Stimulated activated effector memory CD8-positive, alpha-beta T cell treated with anti-CD3 and anti-CD28 coated beads, Interleukin-12 subunit alpha, Interleukin-12 subunit beta, amount 100 ng/mL, for 72 hours (primary cell): ENCODE measurements around the gene TNIK.
"Not testable (repeated sequence)": the region's sequence is repeated elsewhere in the genome, so short reads cannot be mapped to it uniquely, and the experiment has no call there.

Experiments
- ATAC-seq: fragments of 150-1000 bp; cut with Tn5 transposase; 2 replicates; pipeline ENCODE4 v1.10.0; 2021
- DNase-seq, 2 donors: peaks; one replicate each; pipeline ENCODE4 v3.0.0; 2021 to 2022; ENCODE audit warnings: low spot score in 2 of 2
- H3K27ac Mint-ChIP-seq: one replicate; pipeline ENCODE4 v1.8.0; 2022; ENCODE audit warnings: mild to moderate bottlenecking, mixed read lengths
- H3K36me3 Mint-ChIP-seq: one replicate; pipeline ENCODE4 v1.8.0; 2022; ENCODE audit warnings: mild to moderate bottlenecking, mixed read lengths
- H3K4me1 Mint-ChIP-seq: one replicate; pipeline ENCODE4 v1.8.0; 2022; ENCODE audit warnings: mixed read lengths
- H3K4me3 Mint-ChIP-seq: one replicate; pipeline ENCODE4 v1.8.0; 2022; ENCODE audit warnings: mild to moderate bottlenecking, mixed read lengths
- H3K9me3 Mint-ChIP-seq: one replicate; pipeline ENCODE4 v1.8.0; 2022; ENCODE audit warnings: mixed read lengths

TNIK gene

DNA sequence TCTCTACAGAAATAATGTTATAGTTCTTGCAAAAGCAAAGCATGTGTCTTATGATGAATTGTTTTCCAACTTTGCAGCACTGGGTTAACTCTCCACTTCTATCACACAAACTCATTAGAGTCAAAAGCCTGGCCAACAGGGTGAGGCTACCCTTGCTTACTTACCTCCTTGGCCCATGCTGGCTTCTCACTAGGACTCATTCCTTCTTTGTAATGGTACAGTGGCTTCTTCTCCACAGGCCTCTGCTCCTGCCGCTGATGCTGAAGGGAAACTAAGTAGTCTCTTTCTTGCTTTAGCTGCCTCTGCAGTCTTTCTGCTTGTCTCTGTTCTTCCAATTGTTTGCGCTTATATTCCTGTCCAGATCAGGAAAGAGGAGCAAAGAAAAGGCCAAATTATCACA, 322.2 kb downstream of the TNIK start:
- no peak for ATAC-seq
- DNase-seq = no peak
- H3K4me3 Mint-ChIP-seq = no peak overlapping the region
- peaks cover 71% of the 10 kb centered on the region for H3K36me3 Mint-ChIP-seq
- no peaks in the 10 kb centered on the region for H3K9me3 Mint-ChIP-seq
- H3K27ac Mint-ChIP-seq = no peak overlapping the region
- no peaks in the 10 kb centered on the region for H3K4me1 Mint-ChIP-seq

DNA sequence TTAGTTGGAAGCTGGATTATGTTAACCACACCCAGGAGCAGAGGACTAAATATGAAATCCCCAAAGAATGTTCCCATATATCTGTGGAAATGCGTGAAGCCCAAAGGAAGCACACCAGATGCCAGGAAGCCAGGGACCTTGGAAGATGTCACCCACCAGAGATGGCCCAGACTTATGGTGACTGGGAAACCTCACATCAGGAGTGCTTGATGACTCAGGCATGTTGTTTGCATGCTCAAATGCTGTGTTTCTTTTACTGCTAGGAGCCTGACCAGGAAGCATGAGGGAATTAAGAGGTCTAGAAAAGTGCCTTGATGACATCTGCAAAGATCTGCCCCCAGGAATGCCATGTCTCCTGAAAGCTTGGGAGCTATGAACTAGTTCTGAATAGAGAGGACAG, 324.7 kb downstream of the TNIK start:
- no peak for DNase-seq
- Mint-ChIP-seq H3K4me3 (no peak overlapping the region), H3K36me3 (peaks cover 63% of the 10 kb centered on the region), H3K4me1 (no peaks in the 10 kb centered on the region), H3K27ac (peak overlapping the region; percentile 35), H3K9me3 (no peaks in the 10 kb centered on the region)
- ATAC-seq = no peak

DNA sequence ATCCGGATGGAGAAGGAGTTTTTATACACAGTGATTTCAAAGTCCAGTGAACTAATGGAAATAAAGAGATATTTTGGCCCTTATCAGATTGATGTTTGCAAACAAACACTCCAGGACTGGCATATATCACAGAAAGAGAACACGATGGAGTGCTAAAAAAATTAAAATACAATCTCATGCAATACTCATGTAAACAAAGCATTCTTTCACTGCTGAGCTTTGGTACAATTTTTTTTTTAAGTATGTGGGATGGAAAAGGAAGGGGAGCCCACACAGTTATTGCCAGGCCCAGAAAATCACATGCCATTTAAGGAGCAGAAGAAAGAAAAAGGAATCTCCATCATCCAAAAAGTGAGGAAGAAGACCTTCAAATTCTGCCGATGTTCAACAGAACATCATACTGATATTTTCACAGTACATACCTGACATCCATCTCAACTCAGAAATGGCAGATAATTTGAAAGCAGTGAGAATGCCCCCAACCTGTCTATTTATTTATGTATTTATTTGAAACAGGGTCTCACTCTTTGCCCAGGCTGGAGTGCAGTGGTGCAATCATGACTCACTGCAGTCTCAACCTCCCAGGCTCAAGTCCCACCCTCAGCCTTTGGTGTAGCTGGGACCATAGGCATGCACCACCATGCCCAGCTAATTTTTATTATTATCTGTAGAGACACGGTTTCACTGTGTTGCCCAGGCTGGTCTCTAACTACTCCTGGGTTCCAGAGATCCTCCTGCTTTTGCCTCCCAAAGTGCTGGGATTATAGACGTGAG, 326.2 kb downstream of the TNIK start:
- no peak overlapping the region for H3K27ac Mint-ChIP-seq
- ATAC-seq = no peak
- peaks cover 55% of the 10 kb centered on the region for H3K36me3 Mint-ChIP-seq
- no peaks in the 10 kb centered on the region for H3K9me3 Mint-ChIP-seq
- H3K4me1 Mint-ChIP-seq = no peaks in the 10 kb centered on the region
- H3K4me3 Mint-ChIP-seq = no peak overlapping the region
- no peak for DNase-seq

DNA sequence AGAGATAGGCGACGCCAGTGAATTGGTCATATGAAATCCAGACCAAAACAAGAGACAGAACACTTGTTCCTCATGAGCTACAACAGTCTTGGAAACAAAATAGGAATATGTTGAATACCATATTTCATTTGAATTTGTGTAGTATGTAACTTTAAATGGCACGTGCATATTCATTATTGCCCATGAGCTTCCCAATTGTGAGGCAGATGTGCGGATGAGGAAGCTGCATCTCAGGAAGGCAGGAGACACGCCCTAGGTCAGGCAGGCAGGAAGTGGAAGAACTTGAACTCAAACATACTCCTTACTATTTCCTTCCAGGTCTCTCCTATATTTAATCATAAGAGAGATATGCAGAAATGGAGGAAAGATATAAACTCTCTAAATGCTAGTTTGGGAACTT, 326.9 kb downstream of the TNIK start:
- H3K27ac Mint-ChIP-seq = no peak overlapping the region
- DNase-seq (no peak), ATAC-seq (no peak)
- no peaks in the 10 kb centered on the region for H3K4me1 Mint-ChIP-seq
- no peaks in the 10 kb centered on the region for H3K9me3 Mint-ChIP-seq
- H3K4me3 Mint-ChIP-seq = no peak overlapping the region
- peaks cover 54% of the 10 kb centered on the region for H3K36me3 Mint-ChIP-seq

DNA sequence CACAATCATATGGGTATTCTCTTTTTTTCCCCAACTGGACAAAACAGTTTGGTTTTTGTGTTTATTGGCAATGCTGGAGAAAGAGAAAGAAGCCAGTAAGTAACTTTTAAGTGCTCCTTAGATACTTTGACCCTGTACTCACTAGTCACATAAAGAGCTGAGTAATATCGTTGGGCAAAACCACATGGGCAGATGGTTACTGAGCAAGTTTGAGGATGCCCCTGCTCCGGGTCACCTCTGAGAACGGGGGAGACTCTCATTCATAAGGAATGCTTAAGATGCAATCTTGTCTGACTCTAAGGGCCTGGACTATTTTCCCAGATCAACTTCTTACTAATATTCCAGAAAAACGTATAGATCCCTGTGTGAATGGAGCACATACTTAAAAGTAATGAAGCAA, 327.3 kb downstream of the TNIK start:
- no peak overlapping the region for H3K4me3 Mint-ChIP-seq
- no peaks in the 10 kb centered on the region for H3K4me1 Mint-ChIP-seq
- no peaks in the 10 kb centered on the region for H3K9me3 Mint-ChIP-seq
- ATAC-seq (no peak), DNase-seq (no peak)
- no peak overlapping the region for H3K27ac Mint-ChIP-seq
- H3K36me3 Mint-ChIP-seq = peaks cover 51% of the 10 kb centered on the region

DNA sequence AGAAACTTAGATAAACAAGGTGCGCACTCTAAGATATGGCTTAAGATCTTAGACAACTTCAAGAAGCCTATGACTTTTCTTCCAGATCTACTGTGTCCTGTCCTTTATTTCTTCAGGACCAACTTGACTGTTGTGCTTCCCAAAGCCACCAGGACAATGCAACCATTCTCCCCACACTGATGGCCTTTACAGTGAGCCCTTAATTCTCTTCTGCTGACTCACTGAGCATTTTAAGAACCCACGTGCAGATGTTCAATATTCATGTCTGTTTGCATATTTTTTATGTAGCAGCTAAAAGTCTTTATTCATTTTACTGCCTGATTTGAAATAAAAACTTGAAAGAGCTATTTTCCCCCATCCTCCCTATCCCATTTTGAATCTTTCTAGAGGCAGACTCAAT, 330.4 kb downstream of the TNIK start:
- no peaks in the 10 kb centered on the region for H3K9me3 Mint-ChIP-seq
- no peak for DNase-seq
- H3K27ac Mint-ChIP-seq = no peak overlapping the region
- no peaks in the 10 kb centered on the region for H3K4me1 Mint-ChIP-seq
- no peak overlapping the region for H3K4me3 Mint-ChIP-seq
- no peak for ATAC-seq
- peaks cover 54% of the 10 kb centered on the region for H3K36me3 Mint-ChIP-seq

DNA sequence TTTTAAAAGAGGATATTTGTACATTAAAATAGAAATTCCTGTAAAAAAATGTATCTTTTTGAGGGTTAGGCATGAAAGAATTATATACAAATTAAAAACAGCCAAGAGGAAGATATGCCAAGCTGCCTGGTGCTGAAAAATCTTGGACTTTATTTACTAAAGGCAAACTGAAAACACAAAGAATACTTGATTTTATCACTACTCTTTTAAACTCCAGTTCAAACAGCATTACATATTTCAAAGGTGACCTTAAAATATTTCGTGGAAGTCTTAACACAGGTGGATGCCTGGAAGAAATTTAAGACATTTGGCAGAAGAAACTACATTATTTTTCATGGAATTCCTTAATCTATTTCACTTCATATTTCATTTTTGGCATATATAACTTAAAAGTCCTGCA, 332.6 kb downstream of the TNIK start:
- Mint-ChIP-seq H3K36me3 (peaks cover 63% of the 10 kb centered on the region), H3K27ac (no peak overlapping the region), H3K9me3 (no peaks in the 10 kb centered on the region), H3K4me3 (no peak overlapping the region), H3K4me1 (no peaks in the 10 kb centered on the region)
- DNase-seq (no peak), ATAC-seq (no peak)

DNA sequence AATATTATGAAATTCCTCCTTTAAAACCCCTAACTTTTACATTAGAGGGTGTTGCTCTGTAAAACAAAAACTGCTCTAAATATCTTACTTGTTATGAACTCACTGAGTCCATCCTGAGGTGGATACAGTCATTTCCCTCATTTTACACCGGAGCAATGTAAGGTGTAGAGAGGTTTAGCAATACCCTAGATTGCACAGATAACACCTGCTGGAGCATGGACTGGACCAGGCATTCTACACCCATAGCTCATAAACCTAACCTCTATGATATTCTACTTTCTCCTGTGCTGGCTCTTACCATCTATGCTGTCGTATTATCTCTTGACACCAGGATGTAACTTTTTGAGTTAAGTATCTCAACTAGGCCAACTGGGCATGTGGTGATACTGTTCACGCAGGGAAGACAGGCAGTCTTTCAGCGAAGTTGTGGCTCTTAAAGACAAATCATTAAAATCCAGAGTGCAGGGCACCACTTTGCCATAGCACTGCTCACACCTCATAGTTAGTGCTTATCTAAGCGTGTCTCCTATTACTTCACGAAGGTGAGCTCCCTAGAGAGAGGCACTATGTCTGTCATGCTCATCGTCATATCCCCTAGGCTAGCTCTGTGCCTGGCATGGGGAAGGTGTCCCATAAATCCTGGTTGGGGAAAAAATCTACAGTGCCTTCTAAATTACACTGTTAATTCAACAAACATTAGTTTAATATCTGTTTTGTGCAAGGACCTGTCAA, 333.6 kb downstream of the TNIK start:
- Mint-ChIP-seq H3K9me3 (no peaks in the 10 kb centered on the region), H3K27ac (no peak overlapping the region), H3K36me3 (peaks cover 70% of the 10 kb centered on the region), H3K4me3 (no peak overlapping the region), H3K4me1 (no peaks in the 10 kb centered on the region)
- ATAC-seq (no peak), DNase-seq (no peak)

DNA sequence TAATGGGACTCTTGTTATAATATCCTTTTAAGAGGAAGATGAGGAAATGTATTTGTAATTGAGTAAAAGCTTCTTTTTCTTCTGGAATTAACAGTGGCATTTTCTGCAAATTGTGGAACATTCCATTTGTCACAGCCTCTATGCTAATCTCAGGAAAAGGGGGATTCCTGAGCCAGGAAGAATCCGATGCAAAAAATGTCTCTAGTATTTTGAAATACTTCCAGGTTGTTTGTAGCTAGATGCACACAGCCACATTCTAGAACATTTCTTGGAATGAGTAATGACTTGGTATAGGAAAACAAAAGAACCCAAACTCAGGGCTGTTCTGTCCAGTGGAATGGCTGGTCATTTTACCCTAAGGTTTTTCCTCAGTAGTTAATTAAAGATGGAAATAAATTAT, 335.2 kb downstream of the TNIK start:
- Mint-ChIP-seq H3K27ac (no peak overlapping the region), H3K36me3 (peaks cover 64% of the 10 kb centered on the region), H3K4me1 (no peaks in the 10 kb centered on the region), H3K9me3 (no peaks in the 10 kb centered on the region), H3K4me3 (no peak overlapping the region)
- no peak for DNase-seq
- no peak for ATAC-seq

DNA sequence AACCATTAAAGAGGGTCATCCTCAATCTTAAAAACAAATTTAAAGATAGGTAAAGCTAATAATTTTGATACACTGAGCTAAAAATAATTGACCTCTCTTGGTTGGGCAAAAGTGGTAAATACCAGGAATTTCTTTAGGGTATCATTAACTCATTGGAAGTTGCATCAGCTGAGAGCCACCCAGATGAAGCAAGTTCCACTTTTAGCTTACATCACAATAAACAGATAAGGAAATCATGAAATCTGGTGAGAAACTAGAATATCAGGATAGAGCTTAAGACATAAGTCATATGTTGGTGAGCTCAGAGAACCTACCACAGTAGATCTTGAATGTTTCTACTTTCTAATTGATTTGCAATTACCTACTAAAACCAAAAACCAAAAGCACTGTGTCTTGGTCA, 336.3 kb downstream of the TNIK start:
- Mint-ChIP-seq H3K9me3 (peaks cover 2% of the 10 kb centered on the region), H3K36me3 (peaks cover 68% of the 10 kb centered on the region), H3K4me3 (no peak overlapping the region), H3K27ac (peak overlapping the region; percentile 35), H3K4me1 (no peaks in the 10 kb centered on the region)
- DNase-seq (no peak), ATAC-seq (no peak)

DNA sequence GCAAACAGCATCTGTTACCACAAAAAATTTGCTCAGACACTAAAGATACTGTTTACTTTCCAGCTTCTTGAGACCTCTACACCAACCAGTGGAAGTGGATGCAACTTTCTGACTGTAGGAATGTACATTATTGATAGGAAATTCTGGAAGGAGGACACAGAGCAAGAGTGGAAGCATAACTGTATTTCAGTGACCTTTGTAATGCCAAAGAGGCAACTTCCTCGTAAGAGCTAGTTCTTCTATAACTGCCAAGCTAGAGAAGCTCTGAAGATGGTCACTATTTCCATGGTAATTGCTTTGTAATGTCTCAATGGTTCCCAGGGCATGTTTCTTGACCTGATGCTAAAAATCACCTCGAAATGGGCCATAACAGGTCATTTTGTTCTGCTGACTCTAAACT, 337.3 kb downstream of the TNIK start:
- no peak for DNase-seq
- no peak overlapping the region for H3K27ac Mint-ChIP-seq

DNA sequence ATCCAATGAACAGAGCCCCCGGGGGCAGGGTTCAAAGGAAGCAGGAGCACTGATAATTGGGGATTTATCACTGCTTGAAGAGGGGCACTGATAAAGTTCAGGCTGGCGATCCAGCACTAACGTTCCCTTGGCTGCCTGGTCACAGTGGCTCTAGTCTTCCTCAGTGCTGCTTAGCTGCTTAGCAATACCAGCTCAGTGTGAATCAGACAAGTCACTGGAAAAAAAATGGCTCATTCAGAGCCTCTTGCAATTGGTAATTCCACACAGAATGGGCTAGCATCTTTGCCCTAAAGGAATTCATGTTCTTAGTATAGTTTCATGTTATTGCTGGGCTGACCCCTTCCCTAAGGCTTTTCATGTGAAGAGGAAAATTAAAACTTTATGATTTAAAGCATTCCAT, 338.0 kb downstream of the TNIK start:
- DNase-seq (no peak), ATAC-seq (no peak)
- peaks cover 66% of the 10 kb centered on the region for H3K36me3 Mint-ChIP-seq
- peaks cover 2% of the 10 kb centered on the region for H3K9me3 Mint-ChIP-seq
- H3K27ac Mint-ChIP-seq = no peak overlapping the region
- H3K4me1 Mint-ChIP-seq = no peaks in the 10 kb centered on the region
- no peak overlapping the region for H3K4me3 Mint-ChIP-seq

More for the DNA sequence above, 337.3 kb downstream of the TNIK start:
- Mint-ChIP-seq H3K4me1 (no peaks in the 10 kb centered on the region), H3K4me3 (no peak overlapping the region), H3K36me3 (peaks cover 61% of the 10 kb centered on the region), H3K9me3 (peaks cover 2% of the 10 kb centered on the region)
- no peak for ATAC-seq

DNA sequence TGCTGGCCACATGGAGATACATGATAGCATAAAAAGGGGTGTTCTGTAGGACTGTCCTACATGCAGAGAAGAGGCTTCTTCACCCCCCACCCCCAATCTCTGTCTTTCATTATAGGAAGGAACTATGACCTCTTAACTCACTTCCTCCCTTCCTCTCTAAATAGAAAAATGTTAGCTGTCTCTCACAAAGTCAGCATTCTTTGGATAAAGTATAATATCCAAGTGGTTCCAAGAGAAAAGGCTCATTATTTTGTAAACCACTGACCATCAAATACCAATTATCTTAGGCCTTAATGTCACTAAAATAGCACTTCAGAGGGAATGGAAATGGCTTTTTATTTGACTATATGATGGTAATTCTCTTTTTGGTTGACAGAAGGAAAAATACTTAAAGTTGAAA, 338.4 kb downstream of the TNIK start:
- Mint-ChIP-seq H3K4me3 (no peak overlapping the region), H3K27ac (no peak overlapping the region), H3K36me3 (peaks cover 64% of the 10 kb centered on the region), H3K9me3 (peaks cover 2% of the 10 kb centered on the region), H3K4me1 (peaks cover 4% of the 10 kb centered on the region)
- ATAC-seq (no peak), DNase-seq (no peak)

DNA sequence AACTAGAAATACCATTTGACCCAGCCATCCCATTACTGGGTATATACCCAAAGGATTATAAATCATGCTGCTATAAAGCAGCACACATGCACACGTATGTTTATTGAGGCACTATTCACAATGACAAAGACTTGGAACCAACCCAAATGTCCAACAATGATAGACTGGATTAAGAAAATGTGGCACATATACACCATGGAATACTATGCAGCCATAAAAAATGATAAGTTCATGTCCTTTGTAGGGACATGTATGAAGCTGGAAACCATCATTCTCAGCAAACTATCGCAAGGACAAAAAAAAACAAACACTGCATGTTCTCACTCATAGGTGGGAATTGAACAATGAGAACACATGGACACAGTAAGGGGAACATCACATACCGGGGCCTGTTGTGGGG, 340.8 kb downstream of the TNIK start:
- DNase-seq, ATAC-seq, H3K4me3 Mint-ChIP-seq, H3K27ac Mint-ChIP-seq, H3K9me3 Mint-ChIP-seq, H3K4me1 Mint-ChIP-seq: not testable (repeated sequence)
- H3K36me3 Mint-ChIP-seq = peaks cover 48% of the 10 kb centered on the region

DNA sequence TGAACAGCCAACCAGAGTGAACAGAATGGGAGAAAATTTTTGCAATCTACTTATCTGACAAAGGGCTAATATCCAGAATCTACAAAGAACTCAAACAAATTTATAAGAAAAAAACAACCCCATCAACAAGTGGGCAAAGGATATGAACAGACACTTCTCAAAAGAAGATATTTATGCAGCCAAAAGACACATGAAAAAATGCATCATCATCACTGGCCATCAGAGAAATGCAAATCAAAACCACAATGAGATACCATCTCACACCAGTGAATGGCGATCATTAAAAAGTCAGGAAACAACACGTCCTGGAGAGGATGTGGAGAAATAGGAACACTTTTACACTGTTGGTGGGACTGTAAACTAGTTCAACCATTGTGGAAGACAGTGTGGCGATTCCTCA, 341.2 kb downstream of the TNIK start:
- ATAC-seq, H3K4me1 Mint-ChIP-seq, H3K9me3 Mint-ChIP-seq, H3K4me3 Mint-ChIP-seq, H3K27ac Mint-ChIP-seq, DNase-seq: not testable (repeated sequence)
- peaks cover 48% of the 10 kb centered on the region for H3K36me3 Mint-ChIP-seq

DNA sequence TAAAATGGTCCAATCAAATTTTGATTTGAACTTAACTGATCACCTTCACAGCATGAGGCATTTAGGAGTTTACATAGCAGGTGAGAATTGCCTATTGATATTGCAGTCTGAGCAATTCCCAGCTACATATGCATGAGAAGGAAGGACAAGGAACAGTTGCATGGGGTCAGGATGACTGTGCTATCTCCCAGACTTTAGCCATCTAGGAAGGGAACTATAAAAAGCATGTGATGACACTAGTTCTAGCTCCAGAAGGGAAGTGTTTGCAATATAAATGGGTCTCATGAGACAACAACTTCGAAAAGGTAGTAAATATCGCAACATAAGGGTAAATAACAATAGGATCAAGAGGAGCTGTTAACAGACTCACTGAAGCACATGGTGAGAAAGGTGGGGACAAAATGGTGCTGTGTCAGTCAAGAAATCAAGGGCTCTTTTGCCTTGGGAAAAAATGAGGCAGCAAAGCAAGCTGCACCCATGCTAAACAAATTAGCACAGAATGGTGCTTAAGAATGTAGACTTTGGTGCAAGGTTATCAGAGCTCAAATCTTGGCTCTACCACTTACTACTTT, 343.3 kb downstream of the TNIK start:
- DNase-seq (no peak), ATAC-seq (no peak)
- Mint-ChIP-seq H3K9me3 (peaks cover 2% of the 10 kb centered on the region), H3K36me3 (peaks cover 39% of the 10 kb centered on the region), H3K27ac (no peak overlapping the region), H3K4me3 (no peak overlapping the region), H3K4me1 (peaks cover 6% of the 10 kb centered on the region)
